HEK293T (cell line): ENCODE measurements around the gene TYMP.

ENCODE experiments used
- CTCF ChIA-PET: fragments of 350-600 bp; formaldehyde crosslinking; extraction: SDS; loops from one replicate; lab custom pipeline; 2021; ENCODE audit warnings: antibody characterized with exemption, inconsistent platforms; lab: Yijun Ruan, JAX
- POLR2A ChIA-PET: fragments of 350-600 bp; formaldehyde crosslinking; extraction: SDS; loops from one replicate; lab custom pipeline; 2020; ENCODE audit warnings: antibody characterized with exemption, inconsistent platforms; lab: Yijun Ruan, JAX
- DNase-seq: peaks from one replicate; pipeline ENCODE4 v3.0.0; 2012; ENCODE audit warnings: mixed read lengths; ENCODE audit errors: extremely low spot score
- ARNT ChIP-seq: fragments of 450-650 bp; IDR thresholded peaks from 2 replicates; pipeline ENCODE4 v1.6.1; 2017; ENCODE audit warnings: mild to moderate bottlenecking
- BHLHE40 ChIP-seq: fragments of 450-650 bp; IDR thresholded peaks from 2 replicates; pipeline ENCODE4 v1.6.1; 2016; ENCODE audit warnings: mild to moderate bottlenecking, moderate library complexity, borderline replicate concordance
- CTBP1 ChIP-seq: fragments of 450-650 bp; IDR thresholded peaks from 2 replicates; pipeline ENCODE4 v1.6.1; 2016; ENCODE audit warnings: borderline replicate concordance
- ELF4 ChIP-seq: fragments of 450-650 bp; IDR thresholded peaks from 2 replicates; pipeline ENCODE4 v1.6.1; 2017; ENCODE audit warnings: antibody characterized with exemption
- FOXA1 ChIP-seq: fragments of 450-650 bp; IDR thresholded peaks from 2 replicates; pipeline ENCODE4 v1.6.1; 2016; ENCODE audit warnings: mild to moderate bottlenecking
- FOXK2 ChIP-seq: fragments of 450-650 bp; IDR thresholded peaks from 2 replicates; pipeline ENCODE4 v1.6.1; 2016; ENCODE audit warnings: mild to moderate bottlenecking
- FOXM1 ChIP-seq: fragments of 450-650 bp; IDR thresholded peaks from 2 replicates; pipeline ENCODE4 v1.6.1; 2017; ENCODE audit warnings: mild to moderate bottlenecking, borderline replicate concordance
- HDGF ChIP-seq: fragments of 450-650 bp; IDR thresholded peaks from 2 replicates; pipeline ENCODE4 v1.6.1; 2017; ENCODE audit warnings: antibody characterized with exemption, borderline replicate concordance
- L3MBTL2 ChIP-seq: fragments of 450-650 bp; conservative IDR thresholded peaks from 2 replicates; pipeline ENCODE4 v1.6.1; 2016; ENCODE audit warnings: mild to moderate bottlenecking
- LEF1 ChIP-seq: fragments of 450-650 bp; IDR thresholded peaks from 2 replicates; pipeline ENCODE4 v1.6.1; 2017; ENCODE audit warnings: mild to moderate bottlenecking, borderline replicate concordance
- NFRKB ChIP-seq: fragments of 450-650 bp; IDR thresholded peaks from 2 replicates; pipeline ENCODE4 v1.6.1; 2016; ENCODE audit warnings: mild to moderate bottlenecking, moderate library complexity
- PKNOX1 ChIP-seq: fragments of 450-650 bp; IDR thresholded peaks from 2 replicates; pipeline ENCODE4 v1.6.1; 2016
- SP1 ChIP-seq: fragments of 450-650 bp; IDR thresholded peaks from 2 replicates; pipeline ENCODE4 v1.6.1; 2017
- SUZ12 ChIP-seq: fragments of 450-650 bp; IDR thresholded peaks from 2 replicates; pipeline ENCODE4 v1.6.1; 2016; ENCODE audit warnings: mild to moderate bottlenecking
- TARDBP ChIP-seq: fragments of 450-650 bp; IDR thresholded peaks from 2 replicates; pipeline ENCODE4 v1.6.1; 2016
- ZNF384 ChIP-seq: fragments of 450-650 bp; IDR thresholded peaks from 2 replicates; pipeline ENCODE4 v1.6.1; 2016

Gene TYMP

GRCh38 chr22:50485221-50486131 is 44.3 kb downstream of the TYMP start:
- POLR2A ChIA-PET, result interaction anchor here (1.3 to 1.5 kb wide), 3 partner anchors 13 to 40 kb away, joined by 4 to 5 read pairs (median 4); partner anchors contain the start of genes LMF2, NCAPH2 and SCO2
- no peak for DNase-seq
- CTCF ChIA-PET, result interaction anchor here (0.6 kb wide), 1 partner anchor 178 kb away, joined by 3 read pairs; the partner anchor contains the start of gene PLXNB2
- no peak for TF ChIP-seq TARDBP
- no peak for TF ChIP-seq PKNOX1
- peak; percentile 58; the same call in 1 of the 2 replicates for TF ChIP-seq ZNF384
- 0 out of 2 replicates have a peak, but pooled peaks have one; percentile 20 for TF ChIP-seq L3MBTL2

DNA sequence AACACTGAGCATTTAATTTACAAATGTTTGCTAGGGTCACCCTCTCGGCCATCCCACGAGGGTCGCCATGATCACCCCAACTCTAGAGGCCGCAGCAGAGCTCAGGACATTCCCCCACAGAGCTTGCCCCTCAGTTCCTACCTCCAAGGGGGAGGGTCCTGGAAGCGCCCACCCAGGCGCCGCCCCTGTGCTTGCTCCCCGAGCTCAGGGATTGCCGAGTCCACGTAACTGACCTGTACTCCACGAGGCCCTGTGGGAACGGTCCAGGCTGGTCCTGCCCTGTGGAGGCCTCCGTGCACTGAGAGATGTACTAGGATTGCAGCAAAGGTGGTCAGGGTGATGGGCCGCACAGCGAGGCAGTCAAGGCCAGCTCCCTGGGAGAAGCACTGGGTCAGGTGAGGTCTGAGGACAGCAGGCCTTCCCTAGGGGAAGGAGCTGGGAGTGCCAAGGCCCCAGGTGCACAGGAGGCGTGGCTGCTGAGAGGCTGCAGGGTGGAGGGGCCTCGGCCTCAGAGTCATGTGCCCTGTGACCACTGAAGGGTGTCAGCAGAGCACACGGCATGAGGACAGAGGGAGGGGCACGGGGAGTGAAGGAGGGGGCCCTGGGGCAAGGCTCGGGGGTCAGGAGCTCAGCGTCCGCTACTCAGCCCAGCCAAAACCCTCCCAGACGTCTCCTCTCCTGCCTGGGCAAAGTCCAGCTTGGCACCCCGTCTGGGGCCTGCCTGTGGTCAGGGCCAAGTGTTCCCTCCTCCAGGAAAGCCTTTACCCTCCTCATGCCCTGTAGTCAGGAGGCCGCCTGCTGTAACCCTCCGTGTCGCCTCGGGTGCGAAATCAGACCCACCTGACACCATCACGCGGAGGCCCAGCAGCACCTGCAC is 45.6 kb downstream of the TYMP start:
- ChIA-PET POLR2A (interaction anchor here (0.6 to 1.5 kb wide), 5 partner anchors 9 to 42 kb away, joined by 3 to 5 read pairs (median 4); partner anchors contain the start of genes LMF2, NCAPH2, SBF1 and SCO2), CTCF (interaction anchor here (0.8 kb wide), 1 partner anchor 14 kb away, joined by 5 read pairs; no protein-coding TSS in a partner anchor)
- DNase-seq, result no peak
- TF ChIP-seq FOXA1 (no peak), HDGF (no peak), ARNT (no peak)

DNA sequence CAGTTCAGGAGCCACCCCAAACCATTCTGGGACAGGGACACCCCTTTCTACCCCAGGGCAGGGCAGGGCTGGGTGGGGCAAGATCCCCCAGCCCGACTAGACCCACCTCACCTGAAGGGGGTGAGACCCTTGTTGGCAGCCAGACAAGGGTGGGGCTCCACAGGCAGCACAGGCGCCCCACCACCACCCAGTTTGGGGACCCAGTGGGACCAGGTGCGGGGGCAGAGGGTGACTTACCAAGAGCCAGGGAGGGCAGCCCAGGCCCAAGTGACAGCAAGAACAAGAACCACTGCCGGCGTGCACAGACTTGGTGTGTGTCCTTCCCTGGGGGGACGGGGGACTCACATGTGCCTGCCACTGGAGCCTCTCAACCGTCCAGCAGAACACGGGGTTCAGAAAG is 46.3 kb downstream of the TYMP start:
- POLR2A ChIA-PET, result interaction anchor here (0.6 to 1.2 kb wide), 3 partner anchors 24 to 42 kb away, joined by 3 to 4 read pairs (median 3); partner anchors contain the start of genes LMF2, NCAPH2 and SCO2
- TF ChIP-seq HDGF (no peak), LEF1 (no peak), BHLHE40 (no peak), SUZ12 (no peak), FOXM1 (no peak), ZNF384 (no peak), TARDBP (no peak), ELF4 (no peak), NFRKB (no peak), L3MBTL2 (no peak), FOXA1 (no peak), ARNT (no peak), FOXK2 (no peak), CTBP1 (no peak), SP1 (no peak), PKNOX1 (no peak)
- CTCF ChIA-PET, result interaction anchor here (0.8 kb wide), 1 partner anchor 15 kb away, joined by 5 read pairs; no protein-coding TSS in a partner anchor
- no peak for DNase-seq

DNA sequence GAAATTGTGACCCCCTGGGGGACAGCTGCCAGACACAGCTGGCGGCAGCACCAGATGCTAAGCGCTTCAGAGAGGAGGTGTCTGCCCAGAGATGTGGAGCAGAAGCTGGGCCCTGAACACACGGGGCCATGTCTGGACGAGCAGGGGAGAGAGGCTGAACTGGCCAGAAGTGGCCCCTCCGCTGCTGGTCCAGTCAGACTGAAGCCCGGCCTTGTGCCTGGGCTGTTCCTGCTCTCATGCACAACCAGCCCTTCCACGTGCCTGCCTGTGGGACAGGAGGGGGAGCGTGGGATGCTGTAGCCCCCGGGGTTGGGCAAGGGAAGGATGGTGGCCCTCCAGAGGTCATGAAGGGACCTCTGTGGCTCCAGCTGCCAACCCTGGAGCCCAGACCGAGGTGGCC is 46.7 kb downstream of the TYMP start:
- no peak for DNase-seq
- POLR2A ChIA-PET, result interaction anchor here (1.0 kb wide), 1 partner anchor 26 kb away, joined by 3 read pairs; no protein-coding TSS in a partner anchor
- TF ChIP-seq SUZ12 (no peak), NFRKB (no peak)
- CTCF ChIA-PET, result no interaction called here

DNA sequence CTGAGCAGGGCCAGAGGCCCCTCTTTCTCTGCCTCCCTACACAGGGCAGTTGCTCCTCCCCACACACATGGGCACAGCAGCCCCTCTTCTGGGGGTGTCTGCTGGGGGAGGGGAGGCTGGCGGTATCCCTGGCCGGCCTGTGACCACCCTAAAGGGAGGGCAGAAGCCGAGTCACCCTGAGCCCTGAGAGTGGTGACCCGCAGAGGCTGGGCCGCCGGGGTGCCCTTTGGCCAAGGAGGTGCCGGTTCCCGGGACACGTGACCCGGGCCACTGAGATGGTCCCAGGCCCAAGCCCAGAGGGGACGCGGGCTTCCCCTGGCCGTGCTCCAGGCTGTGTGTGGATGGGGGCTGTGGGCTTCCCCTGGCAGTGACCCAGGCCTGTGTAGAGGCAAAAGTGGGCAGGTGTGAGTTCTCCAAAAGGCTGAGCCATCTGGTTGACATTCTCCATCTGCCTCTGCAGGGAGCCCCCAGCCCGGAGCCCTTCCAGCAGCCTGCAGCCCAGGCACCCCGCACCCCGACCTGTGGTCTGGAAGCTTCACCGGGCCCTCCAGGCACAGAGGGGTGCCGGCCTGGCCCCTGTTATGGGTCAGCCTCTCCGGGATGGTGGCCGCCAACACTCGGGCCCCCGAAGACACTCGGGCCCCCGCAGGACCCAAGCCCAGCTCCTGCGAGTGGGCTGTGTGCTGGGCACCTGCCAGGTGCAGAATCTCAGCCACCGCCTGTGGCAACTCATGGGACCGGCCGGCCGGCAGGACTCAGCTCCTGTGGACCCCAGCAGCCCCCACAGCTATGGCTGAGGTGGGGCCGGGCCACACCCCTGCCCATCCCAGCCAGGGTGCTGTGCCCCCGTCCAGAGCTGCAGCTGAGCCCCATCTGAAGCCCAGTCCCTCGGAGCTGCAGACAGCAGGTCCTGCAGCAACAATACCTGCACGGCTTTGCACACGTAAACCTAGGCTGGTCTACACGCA is 47.4 kb downstream of the TYMP start:
- TF ChIP-seq HDGF (no peak), FOXK2 (no peak), ZNF384 (no peak), SUZ12 (no peak), SP1 (no peak), FOXM1 (no peak), LEF1 (no peak), L3MBTL2 (no peak), TARDBP (no peak)
- no peak for DNase-seq
- CTCF ChIA-PET, result no interaction called here
- POLR2A ChIA-PET, result interaction anchor here (1.0 to 1.2 kb wide), 2 partner anchors 25 to 27 kb away, joined by 3 to 4 read pairs; partner anchors contain the start of genes LMF2 and NCAPH2
